ENCODE data around the gene LGR4. TPM values are rescaled to one million over a fixed set of nuclear protein-coding genes. Genes with fewer than 3 reads are reported as not detected.

Gene LGR4
- total and polyA plus RNA-seq, 9 of the 15 experiments (the other 6 are each of a cell fraction or from before 2014, with no cell fraction given), result 0.94 to 10.1 (median 5.8) TPM

- TF ChIP-seq NFIC (IDR thresholded peaks at IDR 0.05) (peak; percentile 46), HSF4 (CRISPR knock-in tag; IDR thresholded peaks at IDR 0.05; ENCODE audit: borderline replicate concordance) (no peak), MXI1 (IDR thresholded peaks at IDR 0.05; ENCODE audit: low read depth, low read length) (0 out of 2 replicates have a peak, but pooled peaks have one; percentile 3), MED1 (CRISPR knock-in tag; IDR thresholded peaks at IDR 0.05; ENCODE audit: borderline replicate concordance) (no peak), ATF4 (CRISPR knock-in tag; IDR thresholded peaks at IDR 0.05) (no peak), SMARCA4 (IDR thresholded peaks at IDR 0.05) (no peak), CXXC5 (CRISPR knock-in tag; IDR thresholded peaks at IDR 0.05) (no peak), PRMT5 (CRISPR knock-in tag; IDR thresholded peaks at IDR 0.05) (no peak), NUFIP1 (IDR thresholded peaks at IDR 0.05; ENCODE audit: partially characterized antibody) (no peak), SREBF2 (CRISPR knock-in tag; IDR thresholded peaks at IDR 0.05) (no peak), CTCF (IDR thresholded peaks at IDR 0.05 in 2 of 3, conservative IDR thresholded peaks at IDR 0.05 in 1 of 3; ENCODE audit: insufficient read depth in 2 of 3, low read depth in 1 of 3, low read length in 3 of 3) (peak; percentile 5 to 27 (median 13); a peak in 1 of 6 replicates), ZNF740 (CRISPR knock-in tag; IDR thresholded peaks at IDR 0.05) (0 out of 2 replicates have a peak, but pooled peaks have one; percentile 48), ZNF740 (tag; IDR thresholded peaks at IDR 0.05) (no peak), ELK3 (CRISPR knock-in tag; IDR thresholded peaks at IDR 0.05) (no peak), HDAC2 (IDR thresholded peaks at IDR 0.05) (no peak), ZNF408 (CRISPR knock-in tag; IDR thresholded peaks at IDR 0.05; ENCODE audit: low read depth) (no peak), GABPB2 (CRISPR knock-in tag; conservative IDR thresholded peaks at IDR 0.05) (no peak), DEAF1 (CRISPR knock-in tag; IDR thresholded peaks at IDR 0.05) (no peak), GTF2E2 (tag; IDR thresholded peaks at IDR 0.05) (peak; percentile 56; the same call in 1 of the 2 replicates), BRD9 (IDR thresholded peaks at IDR 0.05; ENCODE audit: low read depth, partially characterized antibody) (peak; percentile 17)
Observed at GRCh38 chr11:27506200-27507182, 33.9 kb upstream of the LGR4 start, which contains the start of gene LIN7C (continued).
